Neuronal stem cell (in vitro differentiated cells): ENCODE measurements around the gene UBE2E1.
A peak's percentile ranks its signal among the peaks of the same experiment; 100 is the strongest.

Experiments used
- DNase-seq: peaks from one replicate; pipeline ENCODE4 v3.0.0-alpha.2; 2013; ENCODE audit warnings: low spot score
- H2AFZ ChIP-seq: one replicate; pipeline ENCODE4 v1.6.1; 2013; ENCODE audit warnings: mild to moderate bottlenecking, low read length, inconsistent platforms
- H2AK5ac ChIP-seq: 2 replicates; pipeline ENCODE4 v1.6.1; 2013; ENCODE audit warnings: low read depth, mild to moderate bottlenecking, inconsistent platforms, low read length, moderate library complexity, mixed read lengths
- H2BK120ac ChIP-seq: 2 replicates; pipeline ENCODE4 v1.6.1; 2013; ENCODE audit warnings: low read depth, mild to moderate bottlenecking, inconsistent platforms, low read length, moderate library complexity, mixed read lengths
- H2BK12ac ChIP-seq: one replicate; pipeline ENCODE4 v1.6.1; 2013; ENCODE audit warnings: low read length, inconsistent platforms
- H2BK15ac ChIP-seq: 2 replicates; pipeline ENCODE4 v1.6.1; 2013; ENCODE audit warnings: mild to moderate bottlenecking, low read length, inconsistent platforms, mixed read lengths
- H2BK5ac ChIP-seq: one replicate; pipeline ENCODE4 v1.6.1; 2013; ENCODE audit warnings: inconsistent platforms, mild to moderate bottlenecking, low read length, moderate library complexity
- H3K14ac ChIP-seq: one replicate; pipeline ENCODE4 v1.6.1; 2013; ENCODE audit warnings: low read length, inconsistent platforms
- H3K18ac ChIP-seq: 2 replicates; pipeline ENCODE4 v1.6.1; 2013; ENCODE audit warnings: low read length, inconsistent platforms
- H3K23ac ChIP-seq: 2 replicates; pipeline ENCODE4 v1.6.1; 2013; ENCODE audit warnings: low read depth, mild to moderate bottlenecking, mixed read lengths, low read length, inconsistent platforms; ENCODE audit not compliant: poor library complexity
- H3K27ac ChIP-seq: replicated peaks from 3 replicates; pipeline ENCODE4 v1.5.1; 2013; ENCODE audit warnings: low read length, inconsistent platforms
- H3K27me3 ChIP-seq, 3 experiments: 2 replicates each; pipeline ENCODE4 v1.6.1; 2013; ENCODE audit warnings: low read length in 3 of 3, mild to moderate bottlenecking in 2 of 3, inconsistent platforms in 1 of 3, low read depth in 1 of 3, mixed read lengths in 1 of 3, moderate library complexity in 1 of 3; ENCODE audit not compliant: control insufficient read depth in 3 of 3, insufficient read depth in 3 of 3
- H3K36me3 ChIP-seq, 2 donors: replicated peaks in 1 of 2; 2 replicates each; pipeline ENCODE4 v1.6.1; 2013; ENCODE audit warnings: low read length in 2 of 2; ENCODE audit not compliant: control insufficient read depth in 2 of 2, insufficient read depth in 2 of 2
- H3K4ac ChIP-seq: 2 replicates; pipeline ENCODE4 v1.6.1; 2013; ENCODE audit warnings: inconsistent platforms, mild to moderate bottlenecking, low read length, moderate library complexity
- H3K4me1 ChIP-seq, 2 donors: 1 replicate in 1 of 2; 2 replicates in 1 of 2; pipeline ENCODE4 v1.6.1; 2013; ENCODE audit warnings: low read length in 2 of 2, low read depth in 1 of 2; ENCODE audit not compliant: control insufficient read depth in 2 of 2, insufficient read depth in 1 of 2
- H3K4me2 ChIP-seq: one replicate; pipeline ENCODE4 v1.6.1; 2013; ENCODE audit warnings: mild to moderate bottlenecking, low read length, inconsistent platforms; ENCODE audit not compliant: insufficient read depth, poor library complexity, severe bottlenecking
- H3K4me3 ChIP-seq, 2 donors: 2 replicates each; pipeline ENCODE4 v1.5.1; 2013; ENCODE audit warnings: low read length in 2 of 2, mild to moderate bottlenecking in 2 of 2, inconsistent platforms in 1 of 2, moderate library complexity in 1 of 2
- H3K79me1 ChIP-seq: one replicate; pipeline ENCODE4 v1.6.1; 2013; ENCODE audit warnings: low read depth, mild to moderate bottlenecking, inconsistent platforms, low read length, moderate library complexity
- H3K9ac ChIP-seq: one replicate; pipeline ENCODE4 v1.6.1; 2013; ENCODE audit warnings: mild to moderate bottlenecking, low read depth, low read length, inconsistent platforms; ENCODE audit not compliant: poor library complexity
- H3K9me3 ChIP-seq, 2 donors: replicated peaks in 1 of 2; 2 replicates each; pipeline versions ENCODE3 to v1.6.1; 2013; ENCODE audit warnings: low read length in 2 of 2, mild to moderate bottlenecking in 2 of 2, inconsistent platforms in 1 of 2, low read depth in 1 of 2, mixed read lengths in 1 of 2, moderate library complexity in 1 of 2; ENCODE audit not compliant: control insufficient read depth in 2 of 2, insufficient read depth in 1 of 2
- H4K8ac ChIP-seq: one replicate; pipeline ENCODE4 v1.6.1; 2013; ENCODE audit warnings: low read depth, mild to moderate bottlenecking, inconsistent platforms, low read length, moderate library complexity
- H4K91ac ChIP-seq: one replicate; pipeline ENCODE4 v1.6.1; 2013; ENCODE audit warnings: low read length, low read depth, mild to moderate bottlenecking, inconsistent platforms; ENCODE audit not compliant: poor library complexity
- WGBS, 2 donors: extraction: QIAGEN DNeasy Blood & Tissue Kit; methylation state at CpG; one replicate each; pipeline ENCODE4 v1.1.7; 2013; ENCODE audit warnings: missing lambda C conversion rate in 2 of 2, mixed read lengths in 1 of 2; ENCODE audit not compliant: insufficient read length in 2 of 2, insufficient replicate concordance in 1 of 2; ENCODE audit errors: extremely low coverage in 2 of 2; 5-methylcytosine and 5-hydroxymethylcytosine counted together

Gene UBE2E1

DNA sequence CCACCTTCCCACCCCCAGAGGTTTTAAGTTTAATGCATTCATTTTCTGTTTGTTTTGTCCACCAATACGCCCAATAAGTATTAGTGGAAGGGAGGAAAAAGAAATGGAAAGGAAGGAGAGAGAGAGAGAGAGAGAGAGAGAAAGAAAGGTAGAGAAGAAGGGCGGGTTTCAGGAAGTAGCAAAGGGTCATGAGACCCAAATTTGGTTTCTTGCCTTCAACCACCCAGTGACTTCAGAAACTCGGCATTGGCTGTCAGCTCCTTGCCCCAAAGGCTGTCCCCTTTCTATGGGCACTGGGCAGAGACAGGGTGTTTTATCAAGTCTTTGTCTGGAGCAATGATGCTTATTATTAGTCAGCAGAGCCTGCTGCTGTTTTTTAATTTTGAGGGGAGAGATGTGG lies 125.8 kb downstream of the UBE2E1 start:
- no peak overlapping the region for H2AK5ac ChIP-seq
- DNase-seq, result no peak
- no peak overlapping the region for H2BK5ac ChIP-seq
- no peak overlapping the region for H2BK120ac ChIP-seq
- peaks cover 0 to 5% of the 10 kb centered on the region in 2 donors for H3K4me1 ChIP-seq
- no peak overlapping the region for H3K4ac ChIP-seq
- H3K23ac ChIP-seq, result no peak overlapping the region
- no peaks in the 10 kb centered on the region for H3K79me1 ChIP-seq
- H2BK12ac ChIP-seq, result no peak overlapping the region
- H3K9ac ChIP-seq, result no peak overlapping the region
- H2AFZ ChIP-seq, result peak overlapping the region; percentile 12
- WGBS, 2 donors, result no CpG with 5 or more reads among the region's 3 CpGs
- H2BK15ac ChIP-seq, result no peak overlapping the region
- H4K91ac ChIP-seq, result no peak overlapping the region
- H3K14ac ChIP-seq, result no peak overlapping the region
- H3K27ac ChIP-seq, result no peak overlapping the region
- H3K27me3 ChIP-seq, result no peaks in the 10 kb centered on the region
- no peak overlapping the region for H3K4me2 ChIP-seq
- H3K18ac ChIP-seq, result no peak overlapping the region
- H3K4me3 ChIP-seq, result no peak overlapping the region
- no peak overlapping the region for H4K8ac ChIP-seq
- no peaks in the 10 kb centered on the region for H3K9me3 ChIP-seq
- no peaks in the 10 kb centered on the region for H3K36me3 ChIP-seq

- no peak overlapping the region for H2AK5ac ChIP-seq
- no CpG with 5 or more reads among the region's 4 CpGs for WGBS, 2 donors
- H3K27me3 ChIP-seq, result no peaks in the 10 kb centered on the region
- DNase-seq, result no peak
- no peak overlapping the region for H2AFZ ChIP-seq
- no peak overlapping the region for H2BK15ac ChIP-seq
- no peak overlapping the region for H3K14ac ChIP-seq
- no peaks in the 10 kb centered on the region for H3K79me1 ChIP-seq
- H3K4me1 ChIP-seq, result peaks cover 0 to 5% of the 10 kb centered on the region in 2 donors
- H2BK120ac ChIP-seq, result no peak overlapping the region
- no peak overlapping the region for H3K18ac ChIP-seq
- no peak overlapping the region for H3K4me3 ChIP-seq
- no peak overlapping the region for H4K8ac ChIP-seq
- no peak overlapping the region for H4K91ac ChIP-seq
- no peak overlapping the region for H2BK12ac ChIP-seq
- H3K36me3 ChIP-seq, result no peaks in the 10 kb centered on the region
- H3K9me3 ChIP-seq, result no peaks in the 10 kb centered on the region
- no peak overlapping the region for H3K4me2 ChIP-seq
- no peak overlapping the region for H2BK5ac ChIP-seq
- no peak overlapping the region for H3K27ac ChIP-seq
- H3K23ac ChIP-seq, result no peak overlapping the region
- H3K9ac ChIP-seq, result no peak overlapping the region
- H3K4ac ChIP-seq, result no peak overlapping the region
These were observed 126.8 kb downstream of the UBE2E1 start for GRCh38 chr3:23932571-23932970.

DNA sequence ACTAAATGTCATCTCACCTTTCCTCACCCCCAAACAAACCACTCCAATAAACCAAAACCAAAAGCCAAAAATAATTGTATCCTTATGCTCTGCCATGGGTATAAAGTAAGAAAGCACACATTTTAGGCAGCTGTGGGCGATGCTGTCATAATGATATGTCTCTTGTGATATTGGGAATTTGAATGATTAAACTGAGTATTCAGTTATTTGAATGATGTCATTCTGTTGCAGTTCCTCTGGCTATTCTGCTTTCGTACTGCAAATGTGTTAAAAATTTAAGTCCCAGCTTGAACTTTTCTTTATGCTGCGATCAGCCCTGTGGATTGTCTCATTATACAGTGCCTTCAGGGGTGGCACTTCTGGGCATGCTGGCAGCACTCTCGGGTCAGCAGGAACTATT lies 128.5 kb downstream of the UBE2E1 start:
- Histone ChIP-seq H3K14ac (no peak overlapping the region), H3K9ac (no peak overlapping the region), H3K4me1 (peaks cover 0 to 5% of the 10 kb centered on the region in 2 donors), H2BK15ac (no peak overlapping the region), H3K23ac (no peak overlapping the region), H3K4me2 (no peak overlapping the region), H2BK12ac (no peak overlapping the region), H3K9me3 (peaks cover 0 to 4% of the 10 kb centered on the region in 2 donors), H2BK120ac (no peak overlapping the region), H3K27ac (no peak overlapping the region), H3K27me3 (no peaks in the 10 kb centered on the region), H3K36me3 (no peaks in the 10 kb centered on the region), H2BK5ac (no peak overlapping the region), H3K18ac (no peak overlapping the region), H4K8ac (no peak overlapping the region), H3K4me3 (no peak overlapping the region), H4K91ac (no peak overlapping the region), H2AFZ (no peak overlapping the region), H2AK5ac (no peak overlapping the region), H3K79me1 (no peaks in the 10 kb centered on the region), H3K4ac (no peak overlapping the region)
- no peak for DNase-seq
- WGBS, 2 donors, result no CpG with 5 or more reads among the region's 4 CpGs

- H2AK5ac ChIP-seq, result no peak overlapping the region
- H4K8ac ChIP-seq, result no peak overlapping the region
- H3K4ac ChIP-seq, result no peak overlapping the region
- H3K9me3 ChIP-seq, result peaks cover 0 to 4% of the 10 kb centered on the region in 2 donors
- H3K79me1 ChIP-seq, result no peaks in the 10 kb centered on the region
- no peak overlapping the region for H3K27ac ChIP-seq
- H3K4me1 ChIP-seq, result peaks cover 0 to 5% of the 10 kb centered on the region in 2 donors
- H3K36me3 ChIP-seq, result no peaks in the 10 kb centered on the region
- H3K4me2 ChIP-seq, result no peak overlapping the region
- WGBS, 2 donors, result no CpG with 5 or more reads among the region's 1 CpG
- H2BK5ac ChIP-seq, result no peak overlapping the region
- H2AFZ ChIP-seq, result no peak overlapping the region
- H2BK12ac ChIP-seq, result no peak overlapping the region
- H2BK120ac ChIP-seq, result no peak overlapping the region
- DNase-seq, result no peak
- no peak overlapping the region for H4K91ac ChIP-seq
- H3K23ac ChIP-seq, result no peak overlapping the region
- no peak overlapping the region for H2BK15ac ChIP-seq
- H3K27me3 ChIP-seq, result no peaks in the 10 kb centered on the region
- no peak overlapping the region for H3K14ac ChIP-seq
- H3K9ac ChIP-seq, result no peak overlapping the region
- H3K4me3 ChIP-seq, result no peak overlapping the region
- no peak overlapping the region for H3K18ac ChIP-seq
These were observed 131.5 kb downstream of the UBE2E1 start for GRCh38 chr3:23937296-23937695.
